ENCODE data around the gene SLIT3. TPM values are rescaled to one million over a fixed set of nuclear protein-coding genes. Genes with fewer than 3 reads are reported as not detected.

SLIT3 gene
- total RNA-seq, 1 experiment from 2014 or later = 0.92 TPM

GRCh38 chr5:168808051-168808616 is 492.8 kb downstream of the SLIT3 start:
- Mint-ChIP-seq H3K27me3 (ENCODE audit: low read depth) (peaks cover 25% of the 10 kb centered on the region), H3K4me1 (peaks cover 0 to 2% of the 10 kb centered on the region in 2 experiments; a peak in 1 of 4 replicates), H3K36me3 (ENCODE audit: insufficient read depth in 1 of 3, low read depth in 3 of 3) (no peaks in the 10 kb centered on the region), H3K27ac (no peak overlapping the region), H3K9me3 (no peaks in the 10 kb centered on the region; a peak in 1 of 5 replicates), H3K4me3 (no peak overlapping the region)
- Histone ChIP-seq H3K27me3 (ENCODE audit: insufficient read depth, low read length) (no peaks in the 10 kb centered on the region), H3K23me2 (ENCODE audit: insufficient read length, low read depth, low read length, poor library complexity, severe bottlenecking) (no peaks in the 10 kb centered on the region), H3K79me2 (ENCODE audit: insufficient read depth, low read length) (no peaks in the 10 kb centered on the region), H3K14ac (ENCODE audit: insufficient read depth, low read length) (no peak overlapping the region), H2BK12ac (ENCODE audit: insufficient read length, low read depth, low read length) (no peak overlapping the region), H3K79me1 (ENCODE audit: insufficient read depth, low read depth, low read length, poor library complexity, severe bottlenecking) (no peaks in the 10 kb centered on the region), H4K91ac (ENCODE audit: insufficient read length, low read depth, low read length) (no peak overlapping the region), H3K4me2 (ENCODE audit: insufficient read depth, insufficient read length, low read length) (no peak overlapping the region), H3K4me1 (ENCODE audit: insufficient read depth, low read length) (no peaks in the 10 kb centered on the region), H4K20me1 (ENCODE audit: control insufficient read depth, insufficient read depth, insufficient read length) (no peaks in the 10 kb centered on the region), H3K18ac (ENCODE audit: insufficient read length, low read depth, low read length) (no peak overlapping the region), H2AFZ (ENCODE audit: low read length) (no peak overlapping the region), H3K23ac (ENCODE audit: insufficient read length, low read depth, low read length) (no peak overlapping the region), H3K4ac (ENCODE audit: low read depth, low read length) (no peak overlapping the region), H2BK120ac (ENCODE audit: low read depth, low read length, poor library complexity, severe bottlenecking) (no peak overlapping the region), H2BK5ac (ENCODE audit: insufficient read length, low read length) (no peak overlapping the region), H2BK20ac (ENCODE audit: low read depth, low read length, poor library complexity, severe bottlenecking) (no peak overlapping the region), H3K27ac (ENCODE audit: insufficient read length, low read depth, low read length) (no peak overlapping the region), H3K56ac (ENCODE audit: insufficient read length, low read depth, low read length) (no peak overlapping the region), H4K8ac (replicated peaks; ENCODE audit: insufficient read length, low read depth, low read length) (no peak overlapping the region), H4K5ac (ENCODE audit: insufficient read length, low read depth, low read length) (no peak overlapping the region), H3T11ph (ENCODE audit: low read length) (no peak overlapping the region), H2BK15ac (ENCODE audit: low read depth, low read length) (no peak overlapping the region), H2AK5ac (ENCODE audit: insufficient read length, low read length) (no peak overlapping the region), H3K9ac (ENCODE audit: extremely low read depth, insufficient read length, low read length) (no peak overlapping the region), H3K9me3 (ENCODE audit: control insufficient read depth, low read depth, low read length) (no peaks in the 10 kb centered on the region)
- DNase-seq = no peak
- WGBS (ENCODE audit: extremely low coverage, insufficient read length, low lambda C conversion rate) = no CpG with 5 or more reads among the region's 3 CpGs
- TF ChIP-seq, protein P1, sequence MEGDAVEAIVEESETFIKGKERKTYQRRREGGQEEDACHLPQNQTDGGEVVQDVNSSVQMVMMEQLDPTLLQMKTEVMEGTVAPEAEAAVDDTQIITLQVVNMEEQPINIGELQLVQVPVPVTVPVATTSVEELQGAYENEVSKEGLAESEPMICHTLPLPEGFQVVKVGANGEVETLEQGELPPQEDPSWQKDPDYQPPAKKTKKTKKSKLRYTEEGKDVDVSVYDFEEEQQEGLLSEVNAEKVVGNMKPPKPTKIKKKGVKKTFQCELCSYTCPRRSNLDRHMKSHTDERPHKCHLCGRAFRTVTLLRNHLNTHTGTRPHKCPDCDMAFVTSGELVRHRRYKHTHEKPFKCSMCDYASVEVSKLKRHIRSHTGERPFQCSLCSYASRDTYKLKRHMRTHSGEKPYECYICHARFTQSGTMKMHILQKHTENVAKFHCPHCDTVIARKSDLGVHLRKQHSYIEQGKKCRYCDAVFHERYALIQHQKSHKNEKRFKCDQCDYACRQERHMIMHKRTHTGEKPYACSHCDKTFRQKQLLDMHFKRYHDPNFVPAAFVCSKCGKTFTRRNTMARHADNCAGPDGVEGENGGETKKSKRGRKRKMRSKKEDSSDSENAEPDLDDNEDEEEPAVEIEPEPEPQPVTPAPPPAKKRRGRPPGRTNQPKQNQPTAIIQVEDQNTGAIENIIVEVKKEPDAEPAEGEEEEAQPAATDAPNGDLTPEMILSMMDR (conservative IDR thresholded peaks at IDR 0.05) = no peak
